GM23338 (cell line): Measurements from ENCODE around the gene SCLT1.

Experiments
- EZH2 ChIP-seq: fragments of 200-600 bp; sonication (generic); IDR thresholded peaks from one replicate; pipeline ENCODE4 v1.8.0; 2017; ENCODE audit warnings: antibody characterized with exemption, mild to moderate bottlenecking, low read depth; ENCODE audit not compliant: unreplicated experiment
- JUNB ChIP-seq: IDR thresholded peaks from one replicate; pipeline ENCODE4 v1.6.1; 2016; ENCODE audit warnings: antibody characterized with exemption; ENCODE audit not compliant: unreplicated experiment
- TF ChIP-seq, protein P1 (sequence below), 2 experiments: fragments of 200-600 bp in 1 of 2; sonication (generic) in 1 of 2; conservative IDR thresholded peaks; 2 replicates each; pipeline versions ENCODE4 v1.5.1 to v1.6.1; 2016 to 2017; ENCODE audit warnings: antibody characterized with exemption in 2 of 2, low read depth in 2 of 2, mild to moderate bottlenecking in 2 of 2, moderate library complexity in 1 of 2

DNA sequence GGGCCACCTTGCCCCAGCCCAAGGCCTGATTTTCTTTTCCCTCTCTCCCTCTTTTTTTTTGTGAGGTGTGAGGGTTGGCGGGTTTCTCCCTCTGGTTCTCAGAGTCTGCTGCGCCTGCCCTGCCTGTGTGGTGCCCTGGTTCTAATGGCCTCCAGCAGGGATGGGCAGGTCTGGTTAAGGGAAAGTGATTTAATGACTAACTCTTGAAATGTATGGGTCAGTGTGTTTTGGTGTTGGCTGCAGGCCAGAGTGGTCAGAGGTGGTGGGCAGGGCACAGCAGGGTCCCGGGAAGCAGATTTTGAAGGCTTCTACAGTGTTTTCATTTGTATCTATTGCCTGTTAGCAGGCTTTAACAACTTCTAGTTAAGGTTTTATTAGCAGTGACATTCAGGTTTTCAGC lies 244.9 kb downstream of the SCLT1 start:
- TF ChIP-seq, protein P1, sequence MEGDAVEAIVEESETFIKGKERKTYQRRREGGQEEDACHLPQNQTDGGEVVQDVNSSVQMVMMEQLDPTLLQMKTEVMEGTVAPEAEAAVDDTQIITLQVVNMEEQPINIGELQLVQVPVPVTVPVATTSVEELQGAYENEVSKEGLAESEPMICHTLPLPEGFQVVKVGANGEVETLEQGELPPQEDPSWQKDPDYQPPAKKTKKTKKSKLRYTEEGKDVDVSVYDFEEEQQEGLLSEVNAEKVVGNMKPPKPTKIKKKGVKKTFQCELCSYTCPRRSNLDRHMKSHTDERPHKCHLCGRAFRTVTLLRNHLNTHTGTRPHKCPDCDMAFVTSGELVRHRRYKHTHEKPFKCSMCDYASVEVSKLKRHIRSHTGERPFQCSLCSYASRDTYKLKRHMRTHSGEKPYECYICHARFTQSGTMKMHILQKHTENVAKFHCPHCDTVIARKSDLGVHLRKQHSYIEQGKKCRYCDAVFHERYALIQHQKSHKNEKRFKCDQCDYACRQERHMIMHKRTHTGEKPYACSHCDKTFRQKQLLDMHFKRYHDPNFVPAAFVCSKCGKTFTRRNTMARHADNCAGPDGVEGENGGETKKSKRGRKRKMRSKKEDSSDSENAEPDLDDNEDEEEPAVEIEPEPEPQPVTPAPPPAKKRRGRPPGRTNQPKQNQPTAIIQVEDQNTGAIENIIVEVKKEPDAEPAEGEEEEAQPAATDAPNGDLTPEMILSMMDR (conservative IDR thresholded peaks at IDR 0.05; ENCODE audit: low read depth in 2 of 2) = no peak
- TF ChIP-seq EZH2 = no peak
- no peak for TF ChIP-seq JUNB
